SU-DHL-6 (cell line): Measurements from ENCODE around the gene ADARB2.
"Not testable (repeated sequence)": the region's sequence is repeated elsewhere in the genome, so short reads cannot be mapped to it uniquely, and the experiment has no call there.

Experiments used
- EZH2phosphoT487 ChIP-seq: fragments of 200-600 bp; sonication (generic), shearing (Covaris generic); conservative IDR thresholded peaks from 2 replicates; pipeline ENCODE4 v1.6.1; 2018; ENCODE audit warnings: mild to moderate bottlenecking, antibody characterized with exemption, low read length, moderate library complexity, mixed read lengths
- TF ChIP-seq, protein P1 (sequence below): fragments of 200-600 bp; sonication (generic); IDR thresholded peaks from one replicate; pipeline ENCODE4 v1.5.1; 2017; ENCODE audit warnings: antibody characterized with exemption, mild to moderate bottlenecking, low read length, moderate library complexity; ENCODE audit not compliant: insufficient read depth, poor library complexity, severe bottlenecking

DNA sequence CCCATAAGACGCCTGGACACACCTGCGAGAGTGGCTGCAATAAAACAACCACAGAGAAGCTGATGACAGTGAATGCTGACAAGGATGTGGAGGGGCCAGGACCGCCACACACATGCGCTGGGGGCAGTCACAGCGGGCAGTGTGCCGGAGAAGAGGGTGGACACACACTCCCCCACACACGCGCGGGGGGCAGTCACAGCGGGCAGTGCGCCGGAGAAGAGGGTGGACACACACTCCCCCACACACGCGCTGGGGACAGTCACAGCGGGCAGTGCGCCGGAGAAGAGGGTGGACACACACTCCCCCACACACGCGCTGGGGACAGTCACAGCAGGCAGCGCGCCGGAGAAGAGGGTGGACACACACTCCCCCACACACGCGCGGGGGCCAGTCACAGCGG is 273.4 kb downstream of the ADARB2 start:
- TF ChIP-seq, protein P1, sequence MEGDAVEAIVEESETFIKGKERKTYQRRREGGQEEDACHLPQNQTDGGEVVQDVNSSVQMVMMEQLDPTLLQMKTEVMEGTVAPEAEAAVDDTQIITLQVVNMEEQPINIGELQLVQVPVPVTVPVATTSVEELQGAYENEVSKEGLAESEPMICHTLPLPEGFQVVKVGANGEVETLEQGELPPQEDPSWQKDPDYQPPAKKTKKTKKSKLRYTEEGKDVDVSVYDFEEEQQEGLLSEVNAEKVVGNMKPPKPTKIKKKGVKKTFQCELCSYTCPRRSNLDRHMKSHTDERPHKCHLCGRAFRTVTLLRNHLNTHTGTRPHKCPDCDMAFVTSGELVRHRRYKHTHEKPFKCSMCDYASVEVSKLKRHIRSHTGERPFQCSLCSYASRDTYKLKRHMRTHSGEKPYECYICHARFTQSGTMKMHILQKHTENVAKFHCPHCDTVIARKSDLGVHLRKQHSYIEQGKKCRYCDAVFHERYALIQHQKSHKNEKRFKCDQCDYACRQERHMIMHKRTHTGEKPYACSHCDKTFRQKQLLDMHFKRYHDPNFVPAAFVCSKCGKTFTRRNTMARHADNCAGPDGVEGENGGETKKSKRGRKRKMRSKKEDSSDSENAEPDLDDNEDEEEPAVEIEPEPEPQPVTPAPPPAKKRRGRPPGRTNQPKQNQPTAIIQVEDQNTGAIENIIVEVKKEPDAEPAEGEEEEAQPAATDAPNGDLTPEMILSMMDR = not testable (repeated sequence)
- not testable (repeated sequence) for TF ChIP-seq EZH2phosphoT487
